Thyroid gland (tissue), 4 donors: ENCODE results near the gene ZNF8.
"Not testable (repeated sequence)": the region's sequence is repeated elsewhere in the genome, so short reads cannot be mapped to it uniquely, and the experiment has no call there.

Source experiments
- POLR2A ChIP-seq, 2 donors: fragments of 450-650 bp; IDR thresholded peaks; one replicate each; pipeline ENCODE4 v1.6.1; 2017; ENCODE audit warnings: antibody characterized with exemption in 2 of 2, mild to moderate bottlenecking in 2 of 2, moderate library complexity in 1 of 2
- TF ChIP-seq, protein P1 (sequence below), 6 experiments: fragments of 200-600 bp in 3 of 6; fragments of 450-650 bp in 3 of 6; sonication (generic) in 3 of 6; IDR thresholded peaks; one replicate each; pipeline ENCODE4 v1.5.1; 2016 to 2019; ENCODE audit warnings: antibody characterized with exemption in 6 of 6, mild to moderate bottlenecking in 2 of 6, inconsistent platforms in 1 of 6, moderate library complexity in 1 of 6

DNA sequence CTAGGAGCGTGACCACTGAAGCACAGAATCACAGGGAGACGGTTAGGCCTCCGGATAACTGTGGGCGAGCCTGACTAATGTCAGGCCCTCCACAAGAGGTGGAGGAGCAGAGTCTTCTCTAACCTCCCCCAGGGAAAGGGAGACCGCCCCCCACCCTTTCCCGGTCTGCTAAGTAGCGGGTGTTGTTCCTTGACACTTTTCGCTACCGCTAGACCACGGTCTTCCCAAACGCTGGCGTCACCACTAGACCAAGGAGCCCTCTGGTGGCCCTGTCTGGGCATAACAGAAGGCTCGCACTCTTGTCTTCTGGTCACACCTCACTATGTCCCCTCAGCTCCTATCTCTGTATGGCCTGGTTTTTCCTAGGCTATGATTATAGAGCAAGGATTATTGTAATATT, 31.9 kb downstream of the ZNF8 start:
- TF ChIP-seq, protein P1, sequence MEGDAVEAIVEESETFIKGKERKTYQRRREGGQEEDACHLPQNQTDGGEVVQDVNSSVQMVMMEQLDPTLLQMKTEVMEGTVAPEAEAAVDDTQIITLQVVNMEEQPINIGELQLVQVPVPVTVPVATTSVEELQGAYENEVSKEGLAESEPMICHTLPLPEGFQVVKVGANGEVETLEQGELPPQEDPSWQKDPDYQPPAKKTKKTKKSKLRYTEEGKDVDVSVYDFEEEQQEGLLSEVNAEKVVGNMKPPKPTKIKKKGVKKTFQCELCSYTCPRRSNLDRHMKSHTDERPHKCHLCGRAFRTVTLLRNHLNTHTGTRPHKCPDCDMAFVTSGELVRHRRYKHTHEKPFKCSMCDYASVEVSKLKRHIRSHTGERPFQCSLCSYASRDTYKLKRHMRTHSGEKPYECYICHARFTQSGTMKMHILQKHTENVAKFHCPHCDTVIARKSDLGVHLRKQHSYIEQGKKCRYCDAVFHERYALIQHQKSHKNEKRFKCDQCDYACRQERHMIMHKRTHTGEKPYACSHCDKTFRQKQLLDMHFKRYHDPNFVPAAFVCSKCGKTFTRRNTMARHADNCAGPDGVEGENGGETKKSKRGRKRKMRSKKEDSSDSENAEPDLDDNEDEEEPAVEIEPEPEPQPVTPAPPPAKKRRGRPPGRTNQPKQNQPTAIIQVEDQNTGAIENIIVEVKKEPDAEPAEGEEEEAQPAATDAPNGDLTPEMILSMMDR (IDR thresholded peaks at IDR 0.05): peak in 5 of 6 experiments; percentile 27 to 68 (median 62)
- not testable (repeated sequence) for TF ChIP-seq POLR2A (IDR thresholded peaks at IDR 0.05)
